Hepatocyte (in vitro differentiated cells): ENCODE data around the gene ARMH2. TPM values are rescaled to one million over a fixed set of nuclear protein-coding genes. Genes with fewer than 3 reads are reported as not detected.
"Not testable (repeated sequence)": the region's sequence is repeated elsewhere in the genome, so short reads cannot be mapped to it uniquely, and the experiment has no call there.

ENCODE experiments used
- DNase-seq: peaks from one replicate; pipeline ENCODE4 v3.0.0-alpha.2; 2016; ENCODE audit warnings: low spot score
- H2AFZ ChIP-seq: fragments of 200-600 bp; sonication (generic); 2 replicates; pipeline ENCODE4 v1.6.0; 2016; ENCODE audit warnings: antibody characterized with exemption, mild to moderate bottlenecking
- H3K27ac ChIP-seq: fragments of 200-600 bp; sonication (generic); 2 replicates; pipeline ENCODE4 v1.5.1; 2016; ENCODE audit warnings: mild to moderate bottlenecking
- H3K27me3 ChIP-seq: fragments of 200-600 bp; sonication (generic); 2 replicates; pipeline ENCODE4 v1.6.1; 2016
- H3K36me3 ChIP-seq: fragments of 200-600 bp; sonication (generic); replicated peaks from 2 replicates; pipeline ENCODE4 v1.5.1; 2016; ENCODE audit warnings: low read depth; ENCODE audit not compliant: insufficient read depth
- H3K4me1 ChIP-seq: fragments of 200-600 bp; sonication (generic); 2 replicates; pipeline ENCODE4 v1.5.1; 2016; ENCODE audit warnings: mild to moderate bottlenecking, moderate library complexity; ENCODE audit not compliant: insufficient read depth
- H3K4me2 ChIP-seq: fragments of 200-600 bp; sonication (generic); 2 replicates; pipeline ENCODE4 v1.6.0; 2016
- H3K4me3 ChIP-seq: fragments of 200-600 bp; sonication (generic); 2 replicates; pipeline ENCODE4 v1.5.1; 2016; ENCODE audit warnings: mild to moderate bottlenecking
- H3K79me2 ChIP-seq: fragments of 200-600 bp; sonication (generic); 2 replicates; pipeline ENCODE4 v1.6.0; 2017; ENCODE audit warnings: mild to moderate bottlenecking
- H3K9me2 ChIP-seq: fragments of 200-600 bp; sonication (generic); replicated peaks from 2 replicates; pipeline ENCODE4 v1.6.0; 2017; ENCODE audit warnings: mild to moderate bottlenecking; ENCODE audit not compliant: insufficient read depth
- H3K9me3 ChIP-seq: fragments of 200-600 bp; sonication (generic); 2 replicates; pipeline ENCODE4 v1.5.1; 2016; ENCODE audit warnings: low read depth, mild to moderate bottlenecking
- H4K20me1 ChIP-seq: fragments of 200-600 bp; sonication (generic); 2 replicates; pipeline ENCODE4 v1.6.0; 2016; ENCODE audit warnings: mild to moderate bottlenecking; ENCODE audit not compliant: insufficient read depth, poor library complexity, severe bottlenecking
- CTCF ChIP-seq: fragments of 200-600 bp; sonication (generic); IDR thresholded peaks from 2 replicates; pipeline ENCODE4 v1.5.1; 2016; ENCODE audit warnings: antibody characterized with exemption, mild to moderate bottlenecking; ENCODE audit not compliant: poor library complexity
- EZH2 ChIP-seq: fragments of 200-600 bp; sonication (generic); IDR thresholded peaks from 2 replicates; pipeline ENCODE4 v1.6.1; 2016; ENCODE audit warnings: antibody characterized with exemption, mild to moderate bottlenecking, borderline replicate concordance
- EZH2phosphoT487 ChIP-seq: fragments of 200-600 bp; sonication (generic); IDR thresholded peaks from one replicate; pipeline ENCODE4 v1.6.1; 2018; ENCODE audit warnings: antibody characterized with exemption, mild to moderate bottlenecking, low read depth, moderate library complexity; ENCODE audit not compliant: unreplicated experiment, severe bottlenecking
- WGBS: methylation state at CpG from one replicate; pipeline ENCODE4 v1.1.6; 2016; ENCODE audit warnings: low lambda C conversion rate; ENCODE audit errors: missing lambda C conversion rate; 5-methylcytosine and 5-hydroxymethylcytosine counted together
- polyA plus RNA-seq: library from polyadenylated mRNA; unstranded; fragments of >200 nt; fragmentation: Nextera tagmentation; extraction: Ambion mirVana; gene quantifications from 2 replicates; pipeline ENCODE4 v1.2.1, GENCODE V29; 2016
- total RNA-seq: library from RNA; depleted of rRNA; stranded (reverse); fragments of >200 nt; gene quantifications from 2 replicates; pipeline ENCODE4 v1.2.3, GENCODE V29; 2014

The ARMH2 gene
- total and polyA plus RNA-seq, 2 experiments from 2014 or later = not detected

GRCh38 chr6:24774696-24775519 lies 23.8 kb downstream of the ARMH2 start, which contains the start of gene GMNN:
Gene GMNN, plus strand, starts transcription at chr6:24774937. Its CDS starts 2,310 bp downstream, at chr6:24777247.
- DNase-seq = peak; percentile 99
- Histone ChIP-seq H3K4me1 (peaks cover 10% of the 10 kb centered on the region), H3K9me2 (no peaks in the 10 kb centered on the region), H3K79me2 (peaks cover 42% of the 10 kb centered on the region), H3K4me2 (peak within 1 kb of the TSS; percentile 79), H3K36me3 (no peaks in the 10 kb centered on the region), H2AFZ (peak within 1 kb of the TSS; percentile 97), H3K9me3 (no peaks in the 10 kb centered on the region), H4K20me1 (no peaks in the 10 kb centered on the region), H3K27me3 (no peaks in the 10 kb centered on the region), H3K4me3 (peak within 1 kb of the TSS; percentile 96), H3K27ac (peak within 1 kb of the TSS; percentile 91)
- TF ChIP-seq CTCF (no peak), EZH2 (no peak), EZH2phosphoT487 (no peak)
- 2% methylated on average over 73 of the region's 75 CpGs for WGBS

GRCh38 chr6:24768361-24768760 lies 30.4 kb downstream of the ARMH2 start:
- DNase-seq = no peak
- no peaks in the 10 kb centered on the region for H3K79me2 ChIP-seq
- peaks cover 4% of the 10 kb centered on the region for H3K4me1 ChIP-seq
- H3K4me2 ChIP-seq = no peak overlapping the region
- no peaks in the 10 kb centered on the region for H3K27me3 ChIP-seq
- H3K9me2 ChIP-seq = no peaks in the 10 kb centered on the region
- no peaks in the 10 kb centered on the region for H4K20me1 ChIP-seq
- no peaks in the 10 kb centered on the region for H3K36me3 ChIP-seq
- TF ChIP-seq EZH2 (no peak), CTCF (no peak), EZH2phosphoT487 (no peak)
- 98% methylated on average over 5 of the region's 5 CpGs for WGBS
- H3K4me3 ChIP-seq = no peak overlapping the region
- no peaks in the 10 kb centered on the region for H3K9me3 ChIP-seq
- H2AFZ ChIP-seq = no peak overlapping the region
- H3K27ac ChIP-seq = no peak overlapping the region

GRCh38 chr6:24766680-24767462 lies 31.8 kb downstream of the ARMH2 start:
- no peaks in the 10 kb centered on the region for H4K20me1 ChIP-seq
- H3K9me3 ChIP-seq = no peaks in the 10 kb centered on the region
- no peak overlapping the region for H2AFZ ChIP-seq
- H3K4me2 ChIP-seq = no peak overlapping the region
- no peaks in the 10 kb centered on the region for H3K36me3 ChIP-seq
- peak; percentile 28 for DNase-seq
- no peaks in the 10 kb centered on the region for H3K9me2 ChIP-seq
- WGBS = 75% methylated on average over 9 of the region's 9 CpGs
- H3K79me2 ChIP-seq = no peaks in the 10 kb centered on the region
- no peak overlapping the region for H3K4me3 ChIP-seq
- no peak overlapping the region for H3K27ac ChIP-seq
- H3K27me3 ChIP-seq = no peaks in the 10 kb centered on the region
- no peak for TF ChIP-seq EZH2phosphoT487
- TF ChIP-seq CTCF = peak; percentile 50
- TF ChIP-seq EZH2 = no peak
- H3K4me1 ChIP-seq = peaks cover 4% of the 10 kb centered on the region

- H3K4me3 ChIP-seq, DNase-seq, H3K9me2 ChIP-seq, H3K36me3 ChIP-seq, H3K9me3 ChIP-seq, H2AFZ ChIP-seq, H3K27me3 ChIP-seq, H3K79me2 ChIP-seq, H4K20me1 ChIP-seq, H3K27ac ChIP-seq, H3K4me1 ChIP-seq, H3K4me2 ChIP-seq: not testable (repeated sequence)
- WGBS = 98% methylated on average over 11 of the region's 26 CpGs
Measured at GRCh38 chr6:24765968-24766367, 32.7 kb downstream of the ARMH2 start.

GRCh38 chr6:24764833-24765828 lies 33.6 kb downstream of the ARMH2 start:
- not testable (repeated sequence) for H3K4me1 ChIP-seq, H3K9me3 ChIP-seq, H3K36me3 ChIP-seq, H3K27me3 ChIP-seq, H3K4me2 ChIP-seq, H3K4me3 ChIP-seq, H3K9me2 ChIP-seq, H3K27ac ChIP-seq, H4K20me1 ChIP-seq, DNase-seq, H2AFZ ChIP-seq, H3K79me2 ChIP-seq
- 95% methylated on average over 20 of the region's 20 CpGs for WGBS
